Esophagus squamous epithelium (tissue), 5 donors: ENCODE measurements around the gene RHBDD1. TPM values are rescaled to one million over a fixed set of nuclear protein-coding genes. Genes with fewer than 3 reads are reported as not detected.

Experiments
- DNase-seq: peaks from one replicate; lab custom pipeline; 2025; lab: John Stamatoyannopoulos, UW
- H3K27ac ChIP-seq, 4 donors: fragments of 200-600 bp; sonication (generic); one replicate each; pipeline ENCODE4 v1.5.1; 2016 to 2019; ENCODE audit warnings: mild to moderate bottlenecking in 1 of 4
- H3K27me3 ChIP-seq, 4 donors: fragments of 200-600 bp; sonication (generic); 1 replicate in 3 of 4; 2 replicates in 1 of 4; pipeline versions ENCODE4 v1.5.1 to v1.6.0; 2017 to 2021; ENCODE audit warnings: antibody characterized with exemption in 1 of 4
- H3K36me3 ChIP-seq, 3 donors: fragments of 200-600 bp; sonication (generic); one replicate each; pipeline ENCODE4 v1.5.1; 2016 to 2019
- H3K4me1 ChIP-seq, 3 donors: fragments of 200-600 bp; sonication (generic); one replicate each; pipeline ENCODE4 v1.5.1; 2017 to 2019
- H3K4me3 ChIP-seq, 4 donors: fragments of 200-600 bp; sonication (generic); 1 replicate in 3 of 4; 2 replicates in 1 of 4; pipeline ENCODE4 v1.5.1; 2016 to 2019; ENCODE audit warnings: mild to moderate bottlenecking in 2 of 4, moderate library complexity in 1 of 4
- H3K9me3 ChIP-seq, 3 donors: fragments of 200-600 bp; sonication (generic); one replicate each; pipeline ENCODE4 v1.5.1; 2016 to 2019
- POLR2A ChIP-seq, 4 donors: fragments of 450-650 bp; IDR thresholded peaks; one replicate each; pipeline ENCODE4 v1.6.1; 2017; ENCODE audit warnings: antibody characterized with exemption in 4 of 4, mild to moderate bottlenecking in 4 of 4, moderate library complexity in 3 of 4
- WGBS, 2 donors: methylation state at CpG; one replicate each; pipeline ENCODE4 v1.1.5; 2018; 5-methylcytosine and 5-hydroxymethylcytosine counted together
- intact Hi-C: fragments of 100-400 bp; cut with DNase I; formaldehyde crosslinking; loops from one replicate; pipeline ENCODE4 v1.15.0; 2022
- total RNA-seq, 4 donors: library from RNA; depleted of rRNA; stranded (reverse); fragments of >200 nt; gene quantifications; one replicate each; pipeline ENCODE4 v1.1.0, GENCODE V29; 2016
- TF ChIP-seq, protein P1 (sequence below), 6 experiments: fragments of 450-650 bp in 4 of 6; fragments of 200-600 bp in 2 of 6; sonication (generic) in 2 of 6; IDR thresholded peaks; one replicate each; pipeline ENCODE4 v1.5.1; 2016 to 2019; ENCODE audit warnings: antibody characterized with exemption in 6 of 6, mild to moderate bottlenecking in 4 of 6, moderate library complexity in 4 of 6
- donor health status: DM: yes; HTN: yes; CAD: no.

The RHBDD1 gene
- total RNA-seq, 4 donors from 2014 or later, result 6.8 to 14.4 (median 10.3) TPM

DNA sequence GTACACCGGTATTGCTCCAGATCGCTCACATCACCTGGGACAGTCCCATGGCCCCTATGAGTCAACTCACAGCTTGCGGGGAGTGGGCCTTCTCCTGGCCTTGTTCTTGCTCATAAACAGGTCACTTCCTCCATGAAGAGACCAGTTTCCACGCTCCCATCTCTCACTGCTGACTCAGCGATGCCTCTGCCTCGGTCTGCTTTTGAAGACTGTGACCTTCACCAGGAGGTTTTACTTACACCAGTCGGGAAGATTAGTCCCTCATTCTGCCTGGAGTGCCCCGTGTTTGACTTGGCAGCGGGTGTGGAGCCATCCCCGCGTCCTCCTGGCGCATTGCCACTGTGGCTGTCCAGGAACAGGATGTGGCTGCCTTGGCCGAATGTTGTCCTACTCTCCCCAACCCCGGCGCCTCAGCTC is 159.8 kb downstream of the RHBDD1 start:
- no peak for TF ChIP-seq POLR2A (IDR thresholded peaks at IDR 0.05)
- TF ChIP-seq, protein P1, sequence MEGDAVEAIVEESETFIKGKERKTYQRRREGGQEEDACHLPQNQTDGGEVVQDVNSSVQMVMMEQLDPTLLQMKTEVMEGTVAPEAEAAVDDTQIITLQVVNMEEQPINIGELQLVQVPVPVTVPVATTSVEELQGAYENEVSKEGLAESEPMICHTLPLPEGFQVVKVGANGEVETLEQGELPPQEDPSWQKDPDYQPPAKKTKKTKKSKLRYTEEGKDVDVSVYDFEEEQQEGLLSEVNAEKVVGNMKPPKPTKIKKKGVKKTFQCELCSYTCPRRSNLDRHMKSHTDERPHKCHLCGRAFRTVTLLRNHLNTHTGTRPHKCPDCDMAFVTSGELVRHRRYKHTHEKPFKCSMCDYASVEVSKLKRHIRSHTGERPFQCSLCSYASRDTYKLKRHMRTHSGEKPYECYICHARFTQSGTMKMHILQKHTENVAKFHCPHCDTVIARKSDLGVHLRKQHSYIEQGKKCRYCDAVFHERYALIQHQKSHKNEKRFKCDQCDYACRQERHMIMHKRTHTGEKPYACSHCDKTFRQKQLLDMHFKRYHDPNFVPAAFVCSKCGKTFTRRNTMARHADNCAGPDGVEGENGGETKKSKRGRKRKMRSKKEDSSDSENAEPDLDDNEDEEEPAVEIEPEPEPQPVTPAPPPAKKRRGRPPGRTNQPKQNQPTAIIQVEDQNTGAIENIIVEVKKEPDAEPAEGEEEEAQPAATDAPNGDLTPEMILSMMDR (IDR thresholded peaks at IDR 0.05), result no peak
- no peak for DNase-seq
- Histone ChIP-seq H3K4me1 (no peaks in the 10 kb centered on the region), H3K27ac (no peak overlapping the region), H3K9me3 (no peaks in the 10 kb centered on the region), H3K36me3 (peaks cover 0 to 54% (median 0%) of the 10 kb centered on the region in 3 donors), H3K4me3 (no peak overlapping the region), H3K27me3 (no peaks in the 10 kb centered on the region)
- intact Hi-C loops, result no loop called here
- 61 to 79% methylated on average over 14 to 15 of the region's 15 CpGs for WGBS, 2 donors

DNA sequence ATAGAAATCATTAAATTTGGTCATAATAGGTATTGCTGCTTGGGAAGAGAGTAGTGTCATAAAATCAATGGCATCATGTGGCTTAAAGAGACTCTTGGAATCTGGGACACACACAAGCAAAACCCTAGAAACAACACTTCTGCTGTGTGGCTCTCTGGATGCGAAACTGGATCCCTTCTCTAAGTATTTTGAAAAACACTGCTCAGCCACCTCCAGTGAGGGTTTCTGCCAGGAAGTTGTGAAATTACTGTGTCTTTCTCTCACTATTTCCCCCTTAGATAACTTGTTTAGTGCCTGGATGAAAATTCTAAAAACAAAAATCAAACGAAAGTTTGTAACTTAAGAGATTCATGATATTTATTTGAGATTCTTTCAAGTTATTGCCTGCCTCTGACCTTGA is 163.8 kb downstream of the RHBDD1 start:
- TF ChIP-seq, protein P1 (IDR thresholded peaks at IDR 0.05), result no peak
- no peak for TF ChIP-seq POLR2A (IDR thresholded peaks at IDR 0.05)

DNA sequence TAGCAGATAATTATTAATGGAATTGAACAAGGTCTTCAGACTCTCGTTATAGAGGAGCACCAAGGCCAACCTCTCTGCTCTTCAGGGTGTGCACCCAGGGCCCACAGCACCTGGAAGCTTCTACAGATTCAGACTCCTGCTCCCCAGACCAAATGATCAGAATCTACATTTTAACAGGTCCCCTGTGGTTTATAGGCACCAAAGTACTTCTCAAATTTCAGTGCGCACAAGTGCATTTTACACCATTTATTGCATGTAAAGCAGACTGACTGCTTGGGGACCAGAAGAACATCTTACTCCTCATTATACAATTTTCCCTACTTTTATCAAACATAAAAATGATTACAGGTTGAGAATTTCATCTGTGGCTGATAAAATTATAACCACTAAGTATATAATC is 164.3 kb downstream of the RHBDD1 start:
- WGBS, 2 donors, result 93 to 97% methylated on average over 2 of the region's 2 CpGs
- no peaks in the 10 kb centered on the region for H3K27me3 ChIP-seq
- DNase-seq, result no peak
- intact Hi-C loops, result no loop called here
- no peaks in the 10 kb centered on the region for H3K9me3 ChIP-seq
- TF ChIP-seq, protein P1 (IDR thresholded peaks at IDR 0.05), result no peak
- TF ChIP-seq POLR2A (IDR thresholded peaks at IDR 0.05), result no peak
- no peaks in the 10 kb centered on the region for H3K4me1 ChIP-seq
- H3K36me3 ChIP-seq, result peaks cover 0 to 52% (median 0%) of the 10 kb centered on the region in 3 donors
- no peak overlapping the region for H3K27ac ChIP-seq
- no peak overlapping the region for H3K4me3 ChIP-seq

More for the DNA sequence above, 163.8 kb downstream of the RHBDD1 start:
- no peak overlapping the region for H3K27ac ChIP-seq
- intact Hi-C loops, result no loop called here
- no peaks in the 10 kb centered on the region for H3K27me3 ChIP-seq
- no peaks in the 10 kb centered on the region for H3K4me1 ChIP-seq
- DNase-seq, result no peak
- WGBS, 2 donors, result 72 to 78% methylated on average over 2 of the region's 2 CpGs
- H3K9me3 ChIP-seq, result no peaks in the 10 kb centered on the region
- peaks cover 0 to 52% (median 0%) of the 10 kb centered on the region in 3 donors for H3K36me3 ChIP-seq
- H3K4me3 ChIP-seq, result no peak overlapping the region

DNA sequence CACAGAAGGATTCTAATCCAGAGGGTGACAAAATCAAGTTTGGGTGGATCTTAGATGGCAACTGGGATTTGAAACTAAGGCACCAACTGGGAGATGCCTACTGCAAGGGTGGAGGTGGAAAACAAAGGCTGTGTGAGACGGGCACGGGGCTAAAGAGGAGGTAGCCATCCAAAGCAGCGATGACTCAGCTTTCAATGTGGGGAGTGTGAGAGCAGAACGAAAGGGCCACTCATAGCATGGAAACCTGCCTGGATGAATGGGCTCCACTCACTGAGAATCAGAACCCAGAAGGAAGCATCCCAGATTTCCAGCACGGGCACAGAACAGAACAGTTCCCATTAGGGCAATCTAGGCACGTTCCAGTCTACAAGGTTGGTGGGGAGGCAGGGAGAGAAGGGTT is 168.6 kb downstream of the RHBDD1 start:
- WGBS, 2 donors, result 85 to 92% methylated on average over 6 of the region's 6 CpGs
- H3K9me3 ChIP-seq, result no peaks in the 10 kb centered on the region
- intact Hi-C loops, result no loop called here
- no peaks in the 10 kb centered on the region for H3K27me3 ChIP-seq
- no peak overlapping the region for H3K4me3 ChIP-seq
- peaks cover 0 to 14% (median 0%) of the 10 kb centered on the region in 3 donors for H3K36me3 ChIP-seq
- no peak for DNase-seq
- no peaks in the 10 kb centered on the region for H3K4me1 ChIP-seq
- TF ChIP-seq POLR2A (IDR thresholded peaks at IDR 0.05), result no peak
- TF ChIP-seq, protein P1 (IDR thresholded peaks at IDR 0.05), result no peak
- H3K27ac ChIP-seq, result no peak overlapping the region

DNA sequence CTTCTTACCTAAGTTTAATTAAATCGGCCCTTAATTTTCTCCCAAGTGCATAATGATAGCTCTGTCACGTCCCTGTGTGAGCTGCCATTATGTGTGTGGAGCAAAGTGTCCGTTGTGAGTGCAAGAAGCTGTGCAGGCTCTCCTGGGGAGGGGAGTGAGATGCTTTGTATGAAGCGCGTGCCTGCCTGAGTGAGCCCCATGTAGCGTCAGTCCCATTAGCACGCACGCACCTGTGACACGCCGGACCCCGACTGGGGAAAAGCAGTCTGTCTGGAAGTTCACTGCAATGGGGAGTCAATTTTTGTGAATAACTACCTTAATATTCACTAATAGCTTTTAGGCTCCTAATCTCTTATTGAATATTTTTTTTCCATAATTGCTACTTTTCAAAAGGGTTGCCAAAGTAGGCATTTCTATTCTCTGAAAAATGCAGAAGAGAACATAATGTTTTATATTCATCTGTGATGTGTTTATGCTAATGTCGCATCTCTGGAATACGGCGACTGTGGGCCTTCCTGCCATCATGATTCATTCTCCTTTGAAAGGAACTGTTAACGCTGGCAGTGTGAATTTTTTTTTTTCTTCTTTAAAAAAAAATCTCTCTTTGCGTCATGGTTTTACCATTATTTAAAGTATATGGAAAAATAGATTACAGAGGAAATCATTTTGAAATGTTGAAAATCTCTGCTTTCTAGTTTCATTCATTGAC is 170.5 kb downstream of the RHBDD1 start:
- TF ChIP-seq POLR2A (IDR thresholded peaks at IDR 0.05), result no peak
- TF ChIP-seq, protein P1 (IDR thresholded peaks at IDR 0.05), result no peak
- Histone ChIP-seq H3K27me3 (no peaks in the 10 kb centered on the region), H3K27ac (no peak overlapping the region), H3K9me3 (no peaks in the 10 kb centered on the region), H3K36me3 (no peaks in the 10 kb centered on the region), H3K4me1 (no peaks in the 10 kb centered on the region), H3K4me3 (no peak overlapping the region)
- intact Hi-C loops, result no loop called here
- no peak for DNase-seq
- 85 to 86% methylated on average over 14 to 16 of the region's 16 CpGs for WGBS, 2 donors
